CD1c-positive myeloid dendritic cell (primary cell): ENCODE measurements around the gene C4orf46.
"Not testable (repeated sequence)": the region's sequence is repeated elsewhere in the genome, so short reads cannot be mapped to it uniquely, and the experiment has no call there.

Source experiments
- DNase-seq: peaks from one replicate; pipeline ENCODE4 v3.0.0-alpha.2; 2016; ENCODE audit errors: extremely low spot score

C4orf46 gene

GRCh38 chr4:158671665-158671914 lies at the start of gene C4orf46:
C4orf46 (minus strand) TSS chr4:158671887; CDS start chr4:158671801, 86 bp downstream.
- no peak for DNase-seq

- DNase-seq, result peak; percentile 23
Observed at GRCh38 chr4:158715802-158716201, 44.1 kb upstream of the C4orf46 start.

GRCh38 chr4:158714937-158715336 lies 43.2 kb upstream of the C4orf46 start:
- peak; percentile 78 for DNase-seq

- DNase-seq, result not testable (repeated sequence)
Observed at GRCh38 chr4:158712622-158713021, 40.9 kb upstream of the C4orf46 start.

GRCh38 chr4:158710814-158711213 lies 39.1 kb upstream of the C4orf46 start:
- no peak for DNase-seq

GRCh38 chr4:158704274-158704673 lies 32.6 kb upstream of the C4orf46 start:
- no peak for DNase-seq

GRCh38 chr4:158688813-158689212 lies 17.1 kb upstream of the C4orf46 start:
- DNase-seq, result no peak

- DNase-seq, result no peak
Observed at GRCh38 chr4:158682066-158682465, 10.4 kb upstream of the C4orf46 start.

GRCh38 chr4:158681629-158682028 lies 9.9 kb upstream of the C4orf46 start:
- no peak for DNase-seq

GRCh38 chr4:158678767-158679166 lies 7.1 kb upstream of the C4orf46 start:
- DNase-seq, result no peak

GRCh38 chr4:158676076-158676475 lies 4.4 kb upstream of the C4orf46 start:
- no peak for DNase-seq

GRCh38 chr4:158673633-158674032 lies 1.9 kb upstream of the C4orf46 start:
- DNase-seq, result no peak

- peak; percentile 99 for DNase-seq
Observed at GRCh38 chr4:158671915-158672806, 474 bp upstream of the C4orf46 start, which contains the start of gene ETFDH. ETFDH (plus strand) TSS chr4:158672296; CDS start chr4:158672457, 161 bp downstream.

GRCh38 chr4:158670975-158671664 lies 567 bp downstream of the C4orf46 start:
- DNase-seq, result peak; percentile 39

GRCh38 chr4:158669310-158669709 lies 2.4 kb downstream of the C4orf46 start:
- no peak for DNase-seq

GRCh38 chr4:158667651-158668198 lies 4.0 kb downstream of the C4orf46 start:
- DNase-seq, result no peak

- DNase-seq, result no peak
Observed at GRCh38 chr4:158666892-158667291, 4.8 kb downstream of the C4orf46 start.

- no peak for DNase-seq
Observed at GRCh38 chr4:158664806-158665205, 6.9 kb downstream of the C4orf46 start.

- peak; percentile 21 for DNase-seq
Observed at GRCh38 chr4:158663707-158664625, 7.7 kb downstream of the C4orf46 start.

GRCh38 chr4:158663255-158663654 lies 8.4 kb downstream of the C4orf46 start:
- not testable (repeated sequence) for DNase-seq

- no peak for DNase-seq
Observed at GRCh38 chr4:158657291-158657690, 14.4 kb downstream of the C4orf46 start.

- DNase-seq, result no peak
Observed at GRCh38 chr4:158656439-158656838, 15.2 kb downstream of the C4orf46 start.
